HG03045 (cell line): ENCODE measurements around the gene AGBL5.
"Not testable (repeated sequence)": the region's sequence is repeated elsewhere in the genome, so short reads cannot be mapped to it uniquely, and the experiment has no call there.

ENCODE experiments used
- ATAC-seq: cut with Tn5 transposase; IDR thresholded peaks from one replicate; pipeline ENCODE4 v1.9.1; 2021; ENCODE audit warnings: mild to moderate bottlenecking, moderate library complexity; ENCODE audit not compliant: unreplicated experiment

The AGBL5 gene

DNA sequence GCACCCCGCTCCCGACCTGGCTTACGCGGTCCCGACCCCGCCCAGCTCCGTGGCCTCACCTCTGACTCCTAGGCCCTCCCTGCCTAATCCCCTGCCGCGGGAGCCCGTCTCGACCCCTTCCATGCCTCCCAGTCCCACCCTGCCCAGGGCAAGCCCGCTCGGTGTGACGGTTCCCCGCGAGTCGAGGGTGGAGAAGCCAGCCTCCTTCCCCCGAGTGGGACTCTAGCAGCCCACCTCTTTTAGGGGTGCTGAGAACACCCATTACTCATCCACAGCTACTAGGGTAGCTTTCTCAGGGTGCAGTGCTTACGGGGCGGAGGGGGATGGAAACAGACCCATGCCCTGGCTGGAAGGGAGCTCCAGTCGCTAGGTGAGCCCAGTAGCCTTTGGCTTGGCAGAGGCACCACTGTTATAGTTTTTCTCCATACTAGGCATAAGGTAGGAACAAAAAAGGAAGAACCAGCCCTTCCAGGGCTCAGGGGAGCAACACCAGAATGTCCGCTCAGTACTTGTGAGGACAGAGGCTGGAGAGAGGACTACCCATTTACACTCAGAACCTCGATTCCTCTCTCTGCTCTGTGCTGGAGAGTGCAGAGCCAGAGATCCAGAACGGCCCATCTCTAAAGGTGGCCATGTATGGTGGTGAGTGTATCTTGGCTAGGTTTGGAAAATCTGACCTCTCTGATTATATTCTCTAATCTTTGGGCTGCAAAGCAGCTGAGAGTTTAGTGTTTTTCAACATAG is 606 bp downstream of the AGBL5 start:
- ATAC-seq = peak; percentile 4

DNA sequence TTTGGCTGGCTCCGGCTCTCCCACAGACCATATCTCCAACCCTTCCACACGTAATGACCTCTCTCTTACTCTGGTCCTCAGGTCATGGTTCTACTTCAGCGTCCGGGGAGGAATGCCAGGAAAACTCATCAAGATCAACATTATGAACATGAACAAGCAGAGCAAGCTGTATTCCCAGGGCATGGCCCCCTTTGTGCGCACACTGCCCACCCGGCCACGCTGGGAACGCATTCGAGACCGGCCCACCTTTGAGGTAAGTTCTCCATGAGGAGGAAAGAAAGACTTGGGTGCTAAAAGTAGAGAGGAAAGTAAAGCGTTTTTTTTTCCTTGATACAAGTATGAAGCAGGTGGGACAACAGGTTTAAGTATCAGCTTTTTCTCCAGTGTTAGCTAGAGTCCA is 1.9 kb downstream of the AGBL5 start:
- no peak for ATAC-seq

DNA sequence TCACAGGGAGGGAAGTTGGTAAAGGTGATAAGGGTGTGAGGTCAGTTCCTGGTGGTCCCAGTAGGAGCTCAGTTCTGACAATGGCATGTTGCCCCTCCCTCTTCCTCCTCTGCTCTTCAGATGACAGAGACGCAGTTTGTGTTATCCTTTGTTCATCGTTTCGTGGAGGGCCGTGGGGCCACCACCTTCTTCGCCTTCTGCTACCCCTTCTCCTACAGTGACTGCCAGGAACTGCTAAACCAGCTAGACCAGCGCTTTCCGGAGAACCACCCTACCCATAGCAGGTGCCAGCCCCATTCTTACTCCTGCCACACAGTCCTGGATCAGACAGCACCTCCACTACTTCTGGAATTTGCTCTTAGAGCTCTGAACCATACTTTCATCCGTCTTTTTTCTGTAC is 2.3 kb downstream of the AGBL5 start:
- ATAC-seq = no peak

DNA sequence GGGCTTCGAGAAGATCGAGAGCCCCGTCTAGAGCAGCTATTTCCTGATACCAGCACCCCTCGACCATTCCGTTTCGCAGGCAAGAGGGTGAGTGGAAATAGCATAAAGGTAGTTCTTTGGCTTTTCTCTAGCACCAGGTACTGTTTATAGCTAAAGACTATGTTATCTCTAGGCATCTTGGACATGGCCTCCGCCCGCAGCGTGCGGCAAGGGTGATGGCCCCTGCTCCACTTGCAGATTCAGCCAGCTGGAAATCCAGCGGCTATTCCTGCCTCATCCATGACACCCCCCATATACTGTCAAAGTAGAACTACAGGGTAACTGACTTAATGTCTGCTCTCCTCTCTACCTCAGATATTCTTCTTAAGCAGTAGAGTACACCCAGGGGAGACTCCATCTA is 3.3 kb downstream of the AGBL5 start:
- no peak for ATAC-seq

DNA sequence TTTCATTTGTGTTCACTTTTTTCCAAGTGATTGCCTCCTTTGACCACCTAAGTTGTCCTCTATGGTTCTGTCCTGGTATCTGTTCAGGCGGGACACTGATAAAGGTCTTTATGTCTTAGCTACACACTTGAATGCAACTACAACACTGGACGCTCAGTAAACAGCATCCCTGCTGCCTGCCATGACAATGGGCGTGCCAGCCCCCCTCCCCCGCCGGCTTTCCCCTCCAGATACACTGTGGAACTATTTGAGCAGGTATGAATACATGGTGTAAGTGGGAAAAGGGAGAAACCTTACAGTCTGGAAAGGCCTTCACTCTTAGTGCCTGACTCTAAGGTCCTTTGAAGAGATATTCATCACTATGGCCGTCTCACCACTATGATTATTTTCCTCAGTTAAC is 5.7 kb downstream of the AGBL5 start:
- no peak for ATAC-seq

DNA sequence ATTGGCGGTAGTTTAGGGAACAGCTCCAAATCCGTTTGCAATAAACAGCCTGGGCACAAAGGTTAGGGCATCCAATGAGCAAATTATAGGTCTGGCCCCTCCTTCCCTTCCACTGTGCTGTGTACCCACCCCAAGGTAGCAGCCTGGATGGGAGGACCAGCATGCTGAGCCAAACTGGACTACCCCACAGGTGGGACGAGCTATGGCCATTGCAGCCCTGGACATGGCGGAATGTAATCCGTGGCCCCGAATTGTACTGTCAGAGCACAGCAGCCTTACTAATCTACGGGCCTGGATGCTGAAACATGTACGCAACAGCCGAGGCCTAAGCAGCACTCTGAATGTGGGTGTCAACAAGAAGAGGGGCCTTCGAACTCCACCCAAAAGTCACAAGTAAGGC is 6.7 kb downstream of the AGBL5 start:
- no peak for ATAC-seq

DNA sequence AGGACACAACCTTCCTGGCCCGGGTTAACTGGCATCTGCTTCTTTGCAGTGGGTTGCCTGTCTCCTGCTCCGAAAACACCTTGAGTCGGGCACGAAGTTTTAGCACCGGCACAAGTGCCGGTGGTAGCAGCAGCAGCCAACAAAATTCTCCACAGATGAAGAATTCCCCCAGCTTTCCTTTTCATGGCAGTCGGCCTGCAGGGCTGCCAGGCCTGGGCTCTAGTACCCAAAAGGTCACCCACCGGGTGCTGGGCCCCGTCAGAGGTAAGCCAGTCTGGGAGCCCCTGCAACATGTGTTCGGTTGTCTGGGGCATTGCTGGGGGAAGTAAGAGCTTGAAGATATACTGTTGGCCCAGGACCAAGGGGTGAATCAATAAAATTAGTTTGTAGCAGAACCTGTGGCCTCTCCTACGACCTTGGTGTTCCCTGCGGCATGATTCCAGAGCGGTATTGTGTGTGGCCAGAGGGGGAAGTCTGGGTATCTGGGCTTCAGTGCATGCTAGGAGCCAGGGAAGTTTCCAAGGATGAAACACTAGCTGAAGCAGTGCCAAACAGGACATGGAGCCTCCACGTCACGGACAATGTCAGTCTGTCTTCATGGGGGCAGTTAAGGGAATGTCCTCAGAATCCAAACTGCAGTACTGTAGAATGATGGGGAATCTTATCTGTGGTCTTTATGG is 7.8 kb downstream of the AGBL5 start:
- no peak for ATAC-seq

DNA sequence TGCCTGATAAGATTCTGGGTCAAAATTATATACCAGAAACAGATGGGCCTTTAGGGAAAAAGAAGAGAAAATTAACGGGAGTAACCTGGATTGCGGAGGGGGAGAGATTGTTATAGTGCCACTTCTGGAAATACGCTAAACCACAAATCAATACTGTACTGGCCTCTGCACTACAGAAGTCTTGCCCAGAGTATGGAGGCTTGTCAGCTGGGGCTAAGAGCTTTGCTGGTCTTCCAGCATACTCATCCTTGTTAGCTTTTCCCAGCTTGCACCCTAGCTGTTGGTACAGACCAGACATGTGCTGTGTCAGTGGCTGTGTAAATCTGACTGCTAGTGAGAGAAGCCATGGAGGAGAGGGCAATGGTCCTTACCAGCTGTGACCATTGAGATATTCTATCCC is 8.9 kb downstream of the AGBL5 start:
- no peak for ATAC-seq

DNA sequence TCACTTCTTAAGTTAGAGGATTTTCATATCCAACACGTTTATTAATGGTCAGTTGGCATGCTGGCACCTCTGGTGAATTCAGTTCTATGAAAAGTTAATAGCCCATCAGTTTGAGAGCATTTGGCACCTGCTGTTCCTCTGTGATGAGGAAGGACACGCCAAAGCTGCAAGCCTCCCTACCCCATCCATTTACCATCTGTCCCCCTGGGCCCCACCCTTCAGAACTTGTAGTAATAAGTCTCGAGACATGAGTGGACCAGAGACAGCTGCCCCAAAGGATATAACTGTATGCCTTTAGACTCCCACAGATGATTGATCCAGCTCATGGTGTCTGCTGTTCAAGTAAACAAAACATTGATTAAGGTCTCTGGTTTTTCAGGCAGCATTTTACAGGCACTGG is 13.7 kb downstream of the AGBL5 start:
- no peak for ATAC-seq

DNA sequence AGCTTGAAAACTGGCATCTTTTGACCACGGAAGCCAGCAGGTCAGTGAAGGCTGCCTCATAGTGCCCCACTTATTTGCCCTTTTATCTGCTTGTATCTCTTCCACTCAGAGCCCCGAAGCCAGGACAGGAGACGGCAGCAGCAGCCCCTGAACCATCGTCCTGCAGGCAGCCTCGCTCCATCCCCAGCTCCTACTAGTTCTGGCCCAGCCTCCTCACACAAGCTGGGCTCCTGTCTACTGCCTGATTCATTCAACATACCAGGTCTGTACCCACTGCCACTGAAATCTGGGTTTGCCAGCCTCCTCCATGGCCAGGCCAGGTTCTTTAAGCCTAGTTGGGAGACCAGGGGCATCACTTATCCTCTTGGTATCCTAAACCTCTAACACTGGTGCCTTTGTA is 15.9 kb downstream of the AGBL5 start:
- ATAC-seq = no peak

DNA sequence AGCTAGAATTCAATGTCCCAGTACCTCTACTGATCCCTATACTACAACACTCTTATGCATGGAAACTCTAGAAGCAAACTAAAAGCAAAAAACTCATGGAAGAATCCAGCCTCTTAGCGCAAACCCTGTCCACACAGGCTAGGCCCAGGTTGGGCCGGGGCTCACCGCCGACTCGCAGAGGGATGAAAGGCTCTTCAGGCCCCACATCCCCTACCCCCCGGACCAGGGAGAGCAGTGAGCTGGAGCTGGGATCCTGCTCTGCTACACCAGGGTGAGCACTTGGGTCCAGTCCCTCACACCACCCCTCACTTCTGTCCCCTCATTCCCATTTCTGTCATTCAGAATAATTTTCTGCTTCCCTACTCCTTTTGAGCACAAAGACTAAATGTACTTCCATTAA is 18.0 kb downstream of the AGBL5 start:
- no peak for ATAC-seq

DNA sequence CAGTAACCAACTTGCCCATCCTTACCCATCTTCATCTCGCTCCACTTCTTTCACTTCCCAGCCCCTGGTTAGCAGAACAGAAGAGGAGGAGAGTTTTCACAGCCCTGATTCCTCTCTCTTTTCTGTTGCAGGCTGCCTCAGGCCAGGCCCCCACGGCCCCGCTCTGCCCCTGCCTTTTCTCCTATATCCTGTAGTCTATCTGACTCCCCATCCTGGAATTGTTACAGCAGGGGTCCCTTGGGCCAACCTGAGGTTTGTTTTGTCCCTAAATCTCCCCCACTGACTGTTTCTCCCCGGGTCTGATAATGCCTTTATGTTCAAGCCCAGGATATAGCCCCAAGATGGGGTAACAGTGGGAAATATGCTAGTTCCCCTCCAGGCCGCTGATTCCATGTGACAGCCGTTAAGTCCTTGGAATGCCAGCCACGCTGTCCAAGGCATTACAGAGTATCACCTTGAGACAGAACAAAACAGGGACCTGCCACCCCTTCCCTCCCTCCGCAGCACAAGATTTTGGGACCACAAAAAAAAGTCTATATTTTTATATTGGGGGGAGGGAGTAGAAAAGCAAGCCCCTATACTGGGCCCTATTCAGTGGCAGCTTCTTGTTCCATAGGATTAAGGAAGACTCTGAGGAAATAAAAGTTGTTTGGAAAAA is 18.6 kb downstream of the AGBL5 start:
- ATAC-seq = no peak

DNA sequence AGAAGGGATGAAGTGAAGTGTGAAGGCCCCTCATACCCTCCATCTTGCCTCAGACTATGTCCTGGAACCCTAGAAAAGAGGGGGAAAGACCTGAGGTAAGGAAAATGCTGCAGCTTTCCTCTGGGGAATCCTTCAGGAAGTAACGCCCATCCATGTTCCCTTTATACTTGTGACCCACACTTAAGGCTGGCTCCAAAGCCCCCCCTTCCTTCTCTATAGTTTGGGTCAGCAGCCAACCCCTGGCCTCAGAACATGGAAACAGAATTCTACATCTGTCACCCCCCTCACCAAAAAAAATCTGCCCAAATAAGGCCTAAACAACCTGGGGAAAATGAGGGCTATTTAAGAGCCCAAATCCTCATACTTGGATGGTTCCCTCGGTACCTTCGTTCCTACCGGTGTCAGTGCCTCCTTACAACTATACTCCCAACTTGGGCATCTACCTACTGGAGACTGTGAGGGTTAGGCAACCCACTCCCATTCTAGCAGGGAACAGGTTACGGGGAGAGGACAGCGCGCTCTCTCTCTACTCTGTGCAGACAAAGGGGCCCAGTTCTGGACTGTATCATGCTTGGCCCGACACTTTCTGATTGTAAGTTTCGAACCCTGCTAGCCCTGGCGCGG is 19.3 kb downstream of the AGBL5 start:
- ATAC-seq = peak; percentile 15

DNA sequence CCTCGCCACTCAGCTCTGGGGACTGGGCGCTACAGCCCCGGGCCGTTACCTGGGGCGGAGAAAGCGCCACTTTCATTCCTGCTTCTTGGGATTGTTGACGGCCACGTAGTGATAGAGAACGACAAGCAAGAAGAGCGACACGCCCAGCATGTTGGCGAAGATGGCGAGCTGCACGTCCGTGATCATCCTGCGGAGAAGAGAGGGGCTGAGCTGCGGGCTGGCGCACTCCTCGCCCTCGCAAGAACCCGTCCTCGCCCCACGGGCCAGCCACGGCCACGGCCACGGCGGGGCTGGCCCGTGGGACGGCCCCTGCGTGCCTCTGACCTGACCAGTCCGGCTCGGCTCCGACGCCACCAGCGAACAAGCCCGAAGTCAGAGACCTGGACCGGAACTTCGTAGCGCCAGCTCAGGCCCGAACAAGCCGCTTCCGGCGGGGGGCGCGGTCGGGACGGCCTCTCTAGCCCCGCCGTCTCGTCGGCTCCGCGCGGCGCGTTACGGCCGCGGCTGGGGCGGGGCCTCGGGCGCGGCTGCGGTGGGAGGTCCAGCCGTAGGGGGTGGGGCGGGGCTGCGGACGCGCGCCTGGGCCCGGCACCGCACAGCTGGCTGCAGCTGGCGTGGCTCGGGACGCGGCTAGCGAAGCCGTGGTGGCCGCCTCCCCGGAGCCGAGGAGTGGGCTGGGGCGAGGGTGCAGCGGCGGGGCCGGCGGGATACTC is 20.0 kb downstream of the AGBL5 start, which contains the start of gene OST4:
Gene OST4 (minus strand): TSS at position 378 of the 713 bp plus-strand sequence.
- ATAC-seq = peak; percentile 85

DNA sequence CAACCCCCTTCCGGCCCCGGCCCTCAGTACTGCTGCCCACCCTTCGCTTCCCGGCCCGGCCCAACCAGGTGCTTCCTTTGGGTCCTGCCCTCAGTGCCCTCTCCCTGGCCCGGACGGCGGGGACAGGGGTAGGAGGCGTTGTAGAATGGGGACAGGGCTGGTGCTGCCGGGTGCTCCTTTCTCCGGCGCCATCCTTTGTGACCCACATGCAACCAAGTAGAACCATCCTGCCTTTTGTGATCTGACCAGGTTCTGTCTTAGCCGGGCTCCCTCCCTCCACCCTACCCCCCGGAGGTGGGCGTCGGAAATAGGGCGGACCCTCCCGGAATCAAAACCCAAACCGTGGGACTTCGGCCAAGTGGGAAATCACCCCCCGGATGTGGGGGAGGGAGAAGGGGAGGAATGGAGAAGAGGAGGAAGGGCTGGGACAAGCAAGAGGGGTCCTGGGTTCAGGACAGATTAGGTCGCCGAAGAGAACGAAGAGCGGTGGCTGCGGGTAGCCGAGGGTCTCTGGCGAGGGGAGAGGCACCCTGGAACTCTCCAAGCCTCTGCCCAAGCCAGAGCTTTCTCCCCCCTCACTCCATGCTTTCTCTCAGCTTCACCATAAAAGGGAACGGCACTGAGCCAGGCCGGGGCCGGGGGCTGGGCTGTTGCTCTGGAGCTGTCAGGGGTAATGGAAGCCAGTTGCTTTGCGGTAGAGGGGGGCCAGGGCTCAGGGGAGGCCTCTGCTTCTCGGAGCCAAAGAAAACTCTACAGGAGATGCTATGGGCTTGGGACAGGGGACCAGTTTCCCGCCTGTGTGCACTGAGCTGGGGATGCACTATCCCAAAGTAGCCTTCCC is 20.7 kb downstream of the AGBL5 start:
- ATAC-seq = peak; percentile 18

DNA sequence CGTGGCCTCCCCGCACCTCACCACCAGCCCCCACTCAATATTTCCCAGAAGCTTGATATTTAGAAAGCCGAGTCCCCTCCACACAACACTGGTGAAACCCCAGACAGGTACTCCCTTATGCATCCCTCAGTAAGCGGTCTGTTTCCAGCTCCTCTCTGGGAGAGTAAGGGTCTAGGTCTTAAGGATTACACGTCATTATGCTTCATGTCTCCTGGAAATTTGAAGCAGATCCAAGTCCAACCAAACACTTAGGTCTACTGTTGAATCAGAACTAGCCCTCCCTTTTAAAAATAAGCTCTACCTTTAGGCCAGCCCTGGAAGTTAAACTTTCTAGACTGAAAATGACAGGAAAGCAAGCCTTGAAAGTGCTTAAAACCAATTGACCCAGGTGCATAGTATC is 21.5 kb downstream of the AGBL5 start:
- ATAC-seq = no peak

DNA sequence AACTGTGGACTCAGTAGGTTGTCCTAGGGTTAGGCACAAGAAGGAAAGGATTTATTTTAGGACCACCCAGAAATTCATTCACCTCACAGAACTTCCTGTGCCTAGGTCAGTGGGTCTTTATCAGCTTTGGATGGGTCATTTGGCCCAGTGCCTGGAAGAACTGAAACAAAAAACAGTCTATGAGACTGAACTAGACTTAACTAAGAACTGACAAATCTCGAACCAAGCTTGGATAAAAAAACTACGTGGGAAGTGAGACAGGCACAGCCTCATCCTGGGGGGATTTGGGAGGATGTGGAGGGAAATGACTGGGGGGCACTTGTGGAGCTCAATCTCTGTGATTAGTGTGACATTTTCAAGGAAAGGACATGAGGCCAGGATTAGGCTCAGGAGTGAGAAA is 22.3 kb downstream of the AGBL5 start:
- no peak for ATAC-seq

DNA sequence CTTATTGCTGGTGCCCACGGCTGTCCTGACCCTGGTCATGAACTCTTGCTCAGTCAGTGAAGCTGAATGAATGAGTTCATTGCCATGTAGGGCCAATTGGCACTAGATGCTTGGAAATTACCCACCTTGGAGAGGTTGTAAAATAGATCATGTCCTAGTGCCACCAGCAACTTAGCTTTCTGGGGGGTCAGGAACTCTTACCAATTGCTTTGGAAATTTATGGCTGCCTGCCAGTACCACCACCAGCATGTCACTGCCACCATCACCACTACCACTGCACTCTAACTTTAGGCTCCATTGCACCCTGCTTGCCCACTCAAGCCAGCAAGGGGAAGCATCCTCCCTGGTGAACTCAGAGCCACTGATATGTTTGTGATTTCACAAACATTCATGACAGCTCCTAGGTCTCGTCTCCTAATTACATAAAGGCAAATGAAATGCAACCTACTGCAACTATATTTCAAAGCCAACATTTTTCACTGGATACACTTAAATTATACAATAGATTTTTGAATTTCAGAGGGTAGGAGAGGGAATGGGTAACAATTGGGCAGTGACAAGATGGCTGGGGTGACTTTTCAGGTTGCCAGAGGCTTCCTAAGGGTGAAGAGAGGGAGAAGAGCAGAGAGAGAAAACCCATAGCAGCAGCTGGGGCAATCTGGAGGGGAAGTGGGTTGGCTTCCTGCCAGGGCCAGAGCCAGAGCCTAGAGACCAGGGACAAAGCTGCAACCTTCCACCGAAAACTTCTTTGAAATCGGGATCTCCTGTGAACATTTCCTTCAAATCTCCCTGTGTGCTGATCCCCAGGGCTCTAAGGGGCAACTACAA is 23.5 kb downstream of the AGBL5 start:
- no peak for ATAC-seq

DNA sequence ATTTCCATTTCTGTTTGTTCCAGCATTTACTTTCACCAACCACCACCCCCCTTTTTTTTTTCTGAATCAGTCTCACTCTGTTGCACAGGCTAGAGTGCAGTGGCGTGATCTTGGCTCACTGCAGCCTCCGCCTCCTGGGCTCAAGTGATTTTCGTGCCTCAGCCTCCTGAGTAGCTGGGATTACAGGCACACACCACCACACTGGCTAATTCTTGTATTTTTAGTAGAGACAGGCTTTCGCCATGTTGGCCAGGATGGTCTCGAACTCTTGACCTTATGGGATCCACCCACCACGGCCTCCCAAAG is 24.1 kb downstream of the AGBL5 start:
- not testable (repeated sequence) for ATAC-seq
